GM12864 (cell line): Measurements from ENCODE around the gene SSR3.
"Not testable (repeated sequence)": the region's sequence is repeated elsewhere in the genome, so short reads cannot be mapped to it uniquely, and the experiment has no call there.

Source experiments
- DNase-seq: peaks from one replicate; pipeline ENCODE4 v3.0.0-alpha.2; 2011; ENCODE audit warnings: low read depth
- H3K4me3 ChIP-seq: 2 replicates; pipeline ENCODE4 v1.5.1; 2011; ENCODE audit warnings: mild to moderate bottlenecking, low read depth, low read length, control low read depth
- TF ChIP-seq, protein P1 (sequence below): IDR thresholded peaks from 2 replicates; pipeline ENCODE4 v1.5.1; 2011; ENCODE audit warnings: low read depth, mild to moderate bottlenecking, moderate library complexity, low read length, control low read depth, inconsistent platforms; ENCODE audit errors: missing control alignments

SSR3 gene

GRCh38 chr3:156576651-156577348, 21.9 kb upstream of the SSR3 start:
- H3K4me3 ChIP-seq, result no peak overlapping the region
- TF ChIP-seq, protein P1, sequence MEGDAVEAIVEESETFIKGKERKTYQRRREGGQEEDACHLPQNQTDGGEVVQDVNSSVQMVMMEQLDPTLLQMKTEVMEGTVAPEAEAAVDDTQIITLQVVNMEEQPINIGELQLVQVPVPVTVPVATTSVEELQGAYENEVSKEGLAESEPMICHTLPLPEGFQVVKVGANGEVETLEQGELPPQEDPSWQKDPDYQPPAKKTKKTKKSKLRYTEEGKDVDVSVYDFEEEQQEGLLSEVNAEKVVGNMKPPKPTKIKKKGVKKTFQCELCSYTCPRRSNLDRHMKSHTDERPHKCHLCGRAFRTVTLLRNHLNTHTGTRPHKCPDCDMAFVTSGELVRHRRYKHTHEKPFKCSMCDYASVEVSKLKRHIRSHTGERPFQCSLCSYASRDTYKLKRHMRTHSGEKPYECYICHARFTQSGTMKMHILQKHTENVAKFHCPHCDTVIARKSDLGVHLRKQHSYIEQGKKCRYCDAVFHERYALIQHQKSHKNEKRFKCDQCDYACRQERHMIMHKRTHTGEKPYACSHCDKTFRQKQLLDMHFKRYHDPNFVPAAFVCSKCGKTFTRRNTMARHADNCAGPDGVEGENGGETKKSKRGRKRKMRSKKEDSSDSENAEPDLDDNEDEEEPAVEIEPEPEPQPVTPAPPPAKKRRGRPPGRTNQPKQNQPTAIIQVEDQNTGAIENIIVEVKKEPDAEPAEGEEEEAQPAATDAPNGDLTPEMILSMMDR, result no peak
- DNase-seq, result no peak

GRCh38 chr3:156576051-156576450, 21.1 kb upstream of the SSR3 start:
- TF ChIP-seq, protein P1, result no peak
- no peak for DNase-seq
- no peak overlapping the region for H3K4me3 ChIP-seq

DNA sequence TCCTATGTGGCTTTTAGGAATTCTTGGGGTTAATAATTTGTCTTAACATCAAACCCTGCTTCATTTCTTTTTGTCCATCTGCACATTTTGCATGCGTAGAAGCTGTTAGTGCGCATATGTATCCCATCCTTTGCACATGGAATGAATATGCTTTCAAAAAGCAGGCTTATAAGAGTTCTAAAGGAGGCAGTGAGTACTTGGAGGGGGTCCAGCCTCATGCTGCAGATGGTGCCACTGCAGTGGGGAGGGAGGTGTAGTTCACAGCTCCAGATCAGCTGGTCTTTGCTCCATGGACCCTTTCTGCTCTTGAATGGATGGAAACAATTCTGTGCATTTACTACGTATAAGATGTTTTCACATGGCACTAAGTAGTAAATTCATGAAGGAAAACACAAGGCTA, 20.7 kb upstream of the SSR3 start:
- TF ChIP-seq, protein P1, result no peak
- no peak for DNase-seq
- no peak overlapping the region for H3K4me3 ChIP-seq

DNA sequence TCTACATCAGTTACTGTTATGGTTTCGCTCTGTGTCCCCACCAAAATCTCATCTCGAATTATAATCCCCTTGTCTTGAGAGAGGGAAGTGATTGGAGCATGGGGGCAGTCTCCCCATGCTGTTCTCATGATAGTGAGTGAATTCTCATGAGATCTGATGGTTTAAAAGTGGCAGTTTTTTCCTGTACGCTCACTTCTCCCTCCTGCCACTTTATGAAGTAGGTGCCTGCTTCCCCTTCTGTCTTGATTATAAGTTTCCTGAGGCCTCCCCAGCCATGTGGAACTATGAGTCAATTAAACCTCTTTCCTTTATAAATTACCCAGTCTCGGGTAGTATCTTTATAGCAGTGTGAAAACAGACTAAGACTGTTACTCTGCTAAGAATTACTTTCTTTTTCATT, 15.0 kb upstream of the SSR3 start:
- DNase-seq, H3K4me3 ChIP-seq: not testable (repeated sequence)

DNA sequence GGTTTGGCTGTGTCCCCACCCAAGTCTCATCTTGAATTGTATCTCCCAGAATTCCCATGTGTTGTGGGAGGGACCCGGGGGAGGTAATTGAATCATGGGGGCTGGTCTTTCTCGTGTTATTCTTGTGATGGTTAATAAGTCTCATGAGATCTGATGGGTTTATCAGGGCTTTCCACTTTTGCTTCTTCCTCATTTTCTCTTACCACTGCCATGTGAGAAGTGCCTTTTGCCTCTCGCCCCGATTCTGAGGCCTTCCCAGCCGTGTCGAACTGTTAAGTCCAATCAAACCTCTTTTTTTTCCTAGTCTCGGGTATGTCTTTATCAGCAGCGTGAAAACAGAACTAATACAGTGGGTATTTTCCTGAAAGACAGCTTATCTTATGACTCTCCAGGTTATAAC, 14.1 kb upstream of the SSR3 start:
- DNase-seq, H3K4me3 ChIP-seq: not testable (repeated sequence)

DNA sequence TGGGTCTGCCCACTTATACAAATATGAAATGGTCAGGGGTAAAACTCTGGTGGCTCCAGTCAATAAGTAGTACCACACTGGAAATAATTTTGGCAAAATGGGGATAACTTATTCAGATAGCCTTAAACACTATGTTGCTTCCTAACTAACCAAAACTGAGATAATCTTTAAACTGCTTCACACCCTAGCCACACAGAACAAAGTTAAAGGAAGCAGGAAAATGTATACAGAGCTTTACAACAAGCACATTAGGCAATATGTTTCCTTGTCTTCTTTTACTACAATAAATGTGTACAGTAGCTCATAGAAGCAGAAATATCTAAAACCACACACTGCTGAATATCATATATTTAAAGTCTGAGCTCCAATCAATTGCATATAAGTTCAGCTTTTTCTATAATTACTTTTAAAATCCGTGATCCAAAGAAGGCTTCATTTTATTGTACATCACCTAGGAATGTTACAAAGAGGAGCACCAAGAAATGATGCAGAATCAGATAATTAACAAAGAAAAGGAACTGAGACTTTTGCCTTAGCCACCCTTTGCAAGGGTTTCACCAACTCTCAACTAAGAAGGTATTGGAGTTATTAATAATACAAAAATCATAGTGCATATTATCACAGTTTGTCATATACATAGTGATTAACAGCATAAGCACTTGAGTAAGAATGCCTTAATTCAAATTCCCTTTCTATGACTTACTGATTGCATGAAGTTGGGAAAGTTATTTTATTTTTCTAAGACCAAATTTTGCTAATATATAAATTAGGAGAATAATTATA, 9.2 kb upstream of the SSR3 start:
- DNase-seq, result no peak
- no peak overlapping the region for H3K4me3 ChIP-seq
- TF ChIP-seq, protein P1, result no peak

- H3K4me3 ChIP-seq, DNase-seq: not testable (repeated sequence)
These were observed 7.6 kb upstream of the SSR3 start for GRCh38 chr3:156562486-156562885.

- DNase-seq, result no peak
- no peak overlapping the region for H3K4me3 ChIP-seq
- TF ChIP-seq, protein P1, result no peak
These were observed 6.6 kb upstream of the SSR3 start for GRCh38 chr3:156561533-156561932.
